GM19328 (cell line): ENCODE results near the gene GCG.

Experiments
- ATAC-seq: cut with Tn5 transposase; IDR thresholded peaks from one replicate; pipeline ENCODE4 v1.9.1; 2021; ENCODE audit warnings: mild to moderate bottlenecking, moderate library complexity; ENCODE audit not compliant: unreplicated experiment

The GCG gene

DNA sequence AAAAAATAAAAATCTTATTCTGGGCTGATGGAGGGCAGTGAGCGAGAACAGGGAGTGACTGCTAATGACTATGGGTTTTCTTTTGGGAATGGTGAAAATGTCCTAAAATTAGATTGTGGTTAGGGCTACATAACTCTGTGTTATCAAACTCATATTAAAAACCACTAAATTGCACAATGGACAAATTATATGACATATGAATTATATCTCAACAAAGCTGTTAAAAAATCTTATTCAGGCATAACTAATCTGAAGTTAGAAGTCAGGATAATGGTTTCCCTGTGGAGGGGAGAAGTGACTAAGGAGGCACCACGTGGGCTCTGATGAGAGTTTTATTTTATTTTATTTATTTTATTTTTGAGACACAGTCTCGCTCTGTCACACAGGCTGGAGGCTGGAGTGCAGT is 45.9 kb downstream of the GCG start:
- no peak for ATAC-seq

DNA sequence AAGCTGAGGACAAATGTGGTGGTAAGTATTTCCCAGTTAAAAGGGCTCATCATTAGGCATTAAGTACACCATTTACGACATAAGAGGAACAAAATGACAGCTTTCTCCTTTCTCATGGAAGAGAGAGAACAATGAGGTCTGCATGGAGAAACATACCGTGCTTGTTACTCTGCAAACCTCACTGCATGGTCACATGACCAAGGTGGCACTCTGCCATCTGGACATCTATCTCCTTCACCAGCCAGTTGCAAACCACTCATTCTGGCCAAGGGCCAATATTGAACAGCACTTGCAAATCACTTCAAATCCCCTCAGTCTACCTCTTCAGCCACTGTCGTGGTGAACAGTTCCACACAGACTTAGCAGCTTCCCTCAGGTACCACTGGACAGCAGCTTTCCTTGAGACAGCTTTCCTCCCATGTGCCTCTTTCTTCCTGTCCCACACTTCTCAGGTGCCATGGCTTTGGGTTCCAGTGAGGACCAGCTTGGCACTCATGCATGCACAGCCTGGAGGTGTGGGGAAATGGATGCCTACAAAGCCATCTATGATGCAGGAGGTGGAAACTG is 48.5 kb downstream of the GCG start:
- ATAC-seq, result no peak

DNA sequence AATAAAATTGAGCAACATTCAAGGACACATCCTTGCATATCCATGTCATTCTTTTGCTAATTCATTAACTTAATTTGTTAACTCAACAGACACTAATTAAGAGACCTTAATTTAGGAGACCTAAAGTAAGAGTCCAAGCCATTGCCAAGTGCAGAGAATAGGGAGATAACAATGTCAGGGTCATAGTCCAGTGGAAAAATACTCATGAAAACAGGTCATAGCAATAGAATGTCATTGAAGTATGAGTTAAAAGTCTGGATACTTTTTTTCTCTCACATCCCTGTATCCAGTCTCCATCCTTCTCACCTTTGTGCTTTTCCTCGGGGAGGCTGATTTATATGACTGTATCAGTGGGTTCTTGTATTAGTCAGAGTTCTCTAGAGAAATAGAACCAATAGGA is 51.5 kb downstream of the GCG start:
- no peak for ATAC-seq

DNA sequence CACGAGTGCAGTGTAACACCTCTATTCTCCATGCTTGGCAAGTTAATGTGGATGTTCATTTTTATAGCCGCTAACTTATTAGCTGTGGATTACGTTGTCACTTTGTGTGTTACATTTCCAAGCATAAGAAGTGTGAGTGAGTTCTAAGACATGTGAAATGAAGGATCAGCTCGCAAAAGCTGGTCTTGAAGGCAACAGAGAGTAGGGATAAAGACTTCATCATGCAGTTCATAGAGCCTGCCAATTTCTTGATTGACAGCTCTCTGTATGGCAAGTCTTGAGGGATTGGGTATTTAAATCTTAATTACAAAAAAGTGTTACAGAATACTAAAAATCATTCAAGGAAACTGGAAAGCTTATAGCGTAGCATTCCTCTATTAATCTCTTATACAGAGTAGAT is 52.2 kb downstream of the GCG start:
- no peak for ATAC-seq
